HL-60 (cell line): Measurements from ENCODE around the gene GPR45.

Experiments used
- POLR2AphosphoS5 ChIP-seq: IDR thresholded peaks from 2 replicates; pipeline ENCODE4 v1.6.1; 2012; ENCODE audit warnings: low read depth
- TF ChIP-seq, protein P1 (sequence below): IDR thresholded peaks from one replicate; pipeline ENCODE4 v1.5.1; 2011; ENCODE audit warnings: low read length, control low read depth, inconsistent platforms; ENCODE audit not compliant: insufficient read depth

DNA sequence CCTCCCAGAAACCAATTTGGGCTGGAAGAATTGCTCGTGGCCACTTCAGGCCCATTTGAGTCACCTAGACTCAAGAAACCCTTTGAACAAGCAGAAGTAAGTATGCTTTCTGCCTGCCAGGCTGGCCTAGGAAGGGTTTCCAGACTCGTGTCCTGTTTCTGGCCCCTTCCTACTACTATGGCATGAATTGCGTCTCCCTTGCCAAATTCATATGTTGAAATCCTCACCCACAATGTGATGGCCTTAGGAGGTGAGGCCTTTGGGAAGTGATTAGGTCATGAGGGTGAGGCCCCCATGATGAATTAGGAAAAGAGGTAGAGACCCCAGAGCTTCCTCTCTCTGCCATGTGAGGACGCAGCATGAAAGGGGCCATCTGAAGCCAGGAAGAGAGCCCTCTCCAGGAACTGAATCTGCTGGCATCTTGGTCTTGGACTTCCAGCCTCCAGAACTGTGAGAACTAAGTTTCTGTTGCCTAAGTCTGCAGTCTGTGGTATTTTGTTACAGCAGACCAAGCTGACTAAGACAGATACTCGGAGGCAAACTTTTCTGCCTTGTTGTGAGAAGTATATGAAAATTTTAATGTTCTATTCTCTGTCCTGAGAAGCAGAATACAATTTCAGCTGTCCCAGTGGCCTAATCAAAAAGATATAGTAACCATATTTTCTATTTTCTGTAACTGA, 13.1 kb downstream of the GPR45 start:
- TF ChIP-seq, protein P1, sequence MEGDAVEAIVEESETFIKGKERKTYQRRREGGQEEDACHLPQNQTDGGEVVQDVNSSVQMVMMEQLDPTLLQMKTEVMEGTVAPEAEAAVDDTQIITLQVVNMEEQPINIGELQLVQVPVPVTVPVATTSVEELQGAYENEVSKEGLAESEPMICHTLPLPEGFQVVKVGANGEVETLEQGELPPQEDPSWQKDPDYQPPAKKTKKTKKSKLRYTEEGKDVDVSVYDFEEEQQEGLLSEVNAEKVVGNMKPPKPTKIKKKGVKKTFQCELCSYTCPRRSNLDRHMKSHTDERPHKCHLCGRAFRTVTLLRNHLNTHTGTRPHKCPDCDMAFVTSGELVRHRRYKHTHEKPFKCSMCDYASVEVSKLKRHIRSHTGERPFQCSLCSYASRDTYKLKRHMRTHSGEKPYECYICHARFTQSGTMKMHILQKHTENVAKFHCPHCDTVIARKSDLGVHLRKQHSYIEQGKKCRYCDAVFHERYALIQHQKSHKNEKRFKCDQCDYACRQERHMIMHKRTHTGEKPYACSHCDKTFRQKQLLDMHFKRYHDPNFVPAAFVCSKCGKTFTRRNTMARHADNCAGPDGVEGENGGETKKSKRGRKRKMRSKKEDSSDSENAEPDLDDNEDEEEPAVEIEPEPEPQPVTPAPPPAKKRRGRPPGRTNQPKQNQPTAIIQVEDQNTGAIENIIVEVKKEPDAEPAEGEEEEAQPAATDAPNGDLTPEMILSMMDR, result no peak
- no peak for TF ChIP-seq POLR2AphosphoS5
